Smooth muscle cell (in vitro differentiated cells): ENCODE data around the gene ZNF236. TPM values are rescaled to one million over a fixed set of nuclear protein-coding genes. Genes with fewer than 3 reads are reported as not detected.
"Not testable (repeated sequence)": the region's sequence is repeated elsewhere in the genome, so short reads cannot be mapped to it uniquely, and the experiment has no call there.

Experiments used
- DNase-seq: peaks from one replicate; lab custom pipeline; 2025; ENCODE audit not compliant: unreplicated experiment; lab: John Stamatoyannopoulos, UW
- H2AFZ ChIP-seq: fragments of 200-600 bp; sonication (generic); 2 replicates; pipeline ENCODE4 v1.6.0; 2016; ENCODE audit warnings: antibody characterized with exemption, low read depth, mild to moderate bottlenecking
- H3F3A ChIP-seq: fragments of 200-600 bp; sonication (generic); 2 replicates; pipeline ENCODE4 v1.6.0; 2017; ENCODE audit warnings: antibody characterized with exemption, low read depth
- H3K27ac ChIP-seq: fragments of 200-600 bp; sonication (generic); 2 replicates; pipeline ENCODE4 v1.5.1; 2016; ENCODE audit warnings: low read depth, mild to moderate bottlenecking
- H3K27me3 ChIP-seq: fragments of 200-600 bp; sonication (generic); 2 replicates; pipeline ENCODE4 v1.6.1; 2016; ENCODE audit warnings: low read depth, mild to moderate bottlenecking
- H3K36me3 ChIP-seq: fragments of 200-600 bp; sonication (generic); 2 replicates; pipeline ENCODE4 v1.5.1; 2016; ENCODE audit warnings: low read depth
- H3K4me1 ChIP-seq: fragments of 200-600 bp; sonication (generic); 2 replicates; pipeline ENCODE4 v1.5.1; 2016; ENCODE audit warnings: low read depth
- H3K4me2 ChIP-seq: fragments of 200-600 bp; sonication (generic); 2 replicates; pipeline ENCODE4 v1.6.0; 2016; ENCODE audit warnings: mild to moderate bottlenecking
- H3K4me3 ChIP-seq: fragments of 200-600 bp; sonication (generic); 2 replicates; pipeline ENCODE4 v1.5.1; 2016; ENCODE audit warnings: mild to moderate bottlenecking
- H3K79me2 ChIP-seq: fragments of 200-600 bp; sonication (generic); 2 replicates; pipeline ENCODE4 v1.6.0; 2016; ENCODE audit warnings: low read depth, mild to moderate bottlenecking
- H3K9ac ChIP-seq: fragments of 200-600 bp; sonication (generic); 2 replicates; pipeline ENCODE4 v1.6.0; 2016; ENCODE audit warnings: low read depth
- H3K9me3 ChIP-seq: fragments of 200-600 bp; sonication (generic); replicated peaks from 2 replicates; pipeline ENCODE4 v1.5.1; 2016; ENCODE audit warnings: low read depth
- H4K20me1 ChIP-seq: fragments of 200-600 bp; sonication (generic); 2 replicates; pipeline ENCODE4 v1.6.0; 2016; ENCODE audit warnings: low read depth
- WGBS: methylation state at CpG from one replicate; pipeline ENCODE4 v1.1.7; 2016; ENCODE audit warnings: low lambda C conversion rate; 5-methylcytosine and 5-hydroxymethylcytosine counted together
- polyA plus RNA-seq: library from polyadenylated mRNA; unstranded; fragments of >200 nt; fragmentation: Nextera tagmentation; extraction: Ambion mirVana; gene quantifications from 2 replicates; pipeline ENCODE4 v1.2.1, GENCODE V29; 2016
- total RNA-seq: library from RNA; depleted of rRNA; stranded (reverse); fragments of >200 nt; gene quantifications from 2 replicates; pipeline ENCODE4 v1.2.3, GENCODE V29; 2014
- TF ChIP-seq, protein P1 (sequence below): fragments of 200-600 bp; sonication (generic); IDR thresholded peaks from 2 replicates; pipeline ENCODE4 v1.5.1; 2017; ENCODE audit warnings: borderline replicate concordance, mild to moderate bottlenecking, antibody characterized with exemption; ENCODE audit not compliant: insufficient read depth, poor library complexity, severe bottlenecking

The ZNF236 gene
- total and polyA plus RNA-seq, 2 experiments from 2014 or later: 4.1 to 6.2 TPM

DNA sequence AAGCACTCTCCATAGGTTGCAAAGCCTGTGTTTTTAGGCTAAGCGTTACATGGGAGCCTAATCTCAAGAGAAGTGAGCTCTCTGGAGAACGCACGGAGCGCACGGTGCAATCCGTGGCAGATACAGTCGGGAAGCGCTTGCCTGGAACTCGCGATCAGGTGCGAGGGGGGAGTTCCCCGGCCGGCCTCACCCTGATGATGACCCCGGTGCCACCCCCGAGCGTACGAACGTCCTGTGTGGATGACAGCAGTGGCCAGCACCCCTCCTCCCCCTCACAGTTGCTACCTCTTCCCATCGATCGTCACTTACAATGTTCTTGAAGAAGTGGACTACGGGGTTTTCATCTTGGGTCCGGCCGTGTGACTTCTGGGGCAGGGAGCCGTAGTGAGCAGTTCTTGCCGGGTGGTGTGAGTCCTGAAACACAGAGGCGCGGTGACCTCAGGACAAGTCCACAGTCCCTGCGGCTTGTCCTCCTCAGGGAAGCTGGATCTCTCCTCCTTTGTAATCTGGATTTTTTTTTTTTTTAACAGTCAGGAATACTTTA is 167.4 kb downstream of the ZNF236 start:
- Histone ChIP-seq H3K4me1 (no peaks in the 10 kb centered on the region), H3K79me2 (no peaks in the 10 kb centered on the region), H3K4me2 (no peak overlapping the region), H2AFZ (no peak overlapping the region), H4K20me1 (no peaks in the 10 kb centered on the region), H3K27ac (no peak overlapping the region), H3K36me3 (no peaks in the 10 kb centered on the region), H3K9ac (no peak overlapping the region), H3F3A (no peaks in the 10 kb centered on the region), H3K9me3 (no peaks in the 10 kb centered on the region), H3K27me3 (no peaks in the 10 kb centered on the region), H3K4me3 (no peak overlapping the region)
- 94% methylated on average over 28 of the region's 28 CpGs for WGBS
- no peak for DNase-seq
- TF ChIP-seq, protein P1, sequence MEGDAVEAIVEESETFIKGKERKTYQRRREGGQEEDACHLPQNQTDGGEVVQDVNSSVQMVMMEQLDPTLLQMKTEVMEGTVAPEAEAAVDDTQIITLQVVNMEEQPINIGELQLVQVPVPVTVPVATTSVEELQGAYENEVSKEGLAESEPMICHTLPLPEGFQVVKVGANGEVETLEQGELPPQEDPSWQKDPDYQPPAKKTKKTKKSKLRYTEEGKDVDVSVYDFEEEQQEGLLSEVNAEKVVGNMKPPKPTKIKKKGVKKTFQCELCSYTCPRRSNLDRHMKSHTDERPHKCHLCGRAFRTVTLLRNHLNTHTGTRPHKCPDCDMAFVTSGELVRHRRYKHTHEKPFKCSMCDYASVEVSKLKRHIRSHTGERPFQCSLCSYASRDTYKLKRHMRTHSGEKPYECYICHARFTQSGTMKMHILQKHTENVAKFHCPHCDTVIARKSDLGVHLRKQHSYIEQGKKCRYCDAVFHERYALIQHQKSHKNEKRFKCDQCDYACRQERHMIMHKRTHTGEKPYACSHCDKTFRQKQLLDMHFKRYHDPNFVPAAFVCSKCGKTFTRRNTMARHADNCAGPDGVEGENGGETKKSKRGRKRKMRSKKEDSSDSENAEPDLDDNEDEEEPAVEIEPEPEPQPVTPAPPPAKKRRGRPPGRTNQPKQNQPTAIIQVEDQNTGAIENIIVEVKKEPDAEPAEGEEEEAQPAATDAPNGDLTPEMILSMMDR: no peak

DNA sequence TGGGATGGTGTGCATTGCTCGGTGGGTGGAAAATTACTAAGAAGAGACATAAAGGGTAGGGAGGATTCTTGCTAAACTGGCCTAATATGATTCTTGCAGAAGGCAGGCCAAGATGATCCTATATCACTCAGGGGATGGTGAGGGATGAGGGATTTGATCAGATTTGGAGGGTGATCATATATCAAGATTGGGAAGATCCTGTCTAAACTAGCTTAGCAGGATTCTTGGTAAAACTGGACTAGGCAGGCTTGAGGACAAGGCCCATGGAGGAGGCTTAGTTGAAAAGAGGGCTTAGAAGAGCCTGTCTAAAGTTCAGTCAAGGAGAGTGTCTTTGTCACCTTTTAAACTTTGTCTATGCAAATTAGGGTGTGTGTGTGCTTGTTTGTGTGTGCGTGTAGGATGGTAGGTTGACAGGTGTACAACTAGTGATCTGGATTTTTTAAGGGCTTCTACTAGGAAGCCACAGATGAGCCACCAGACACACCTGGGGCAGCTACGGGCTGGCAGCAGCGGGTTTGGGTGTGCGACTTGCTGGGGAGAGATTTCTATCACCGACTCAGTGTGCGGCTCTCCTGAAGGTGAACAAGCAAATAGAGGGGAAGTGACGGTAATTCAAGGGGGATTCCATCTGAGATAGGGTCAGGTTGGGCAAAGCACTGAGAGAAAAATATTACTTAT is 168.1 kb downstream of the ZNF236 start:
- not testable (repeated sequence) for H3K27ac ChIP-seq

DNA sequence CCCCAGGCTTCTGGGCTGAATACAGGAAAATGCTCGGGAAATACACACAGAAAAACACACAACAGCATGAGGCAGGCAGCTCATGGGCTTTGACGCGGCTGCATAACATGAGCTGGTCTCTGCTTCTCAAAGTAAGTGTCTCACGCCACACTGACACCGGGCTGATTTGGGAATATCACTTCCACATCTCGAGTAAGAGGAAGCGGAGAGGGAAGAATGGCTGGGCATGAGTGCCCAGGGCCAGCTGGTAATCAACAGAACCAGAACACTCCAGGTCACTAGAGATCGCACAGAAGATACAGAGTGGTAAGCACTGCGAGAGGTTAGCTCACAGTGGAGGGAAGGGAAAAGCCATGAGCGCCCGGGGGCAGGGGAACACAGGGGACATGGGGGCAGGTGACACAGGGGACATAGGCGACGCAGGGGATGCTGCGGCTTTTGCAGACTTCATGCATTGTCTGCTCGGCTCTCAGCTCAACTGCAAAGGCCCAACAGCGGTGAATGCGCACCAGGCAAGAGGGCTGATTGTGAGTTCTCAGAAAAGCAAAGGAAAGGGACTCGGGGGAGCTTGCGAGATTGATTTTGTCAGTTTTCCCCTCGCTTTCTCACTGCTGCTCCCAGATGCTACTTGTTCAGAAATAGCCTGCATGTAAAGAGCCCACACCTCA is 168.8 kb downstream of the ZNF236 start:
- TF ChIP-seq, protein P1: no peak
- DNase-seq: no peak
- H3K79me2 ChIP-seq: no peaks in the 10 kb centered on the region
- no peak overlapping the region for H3K4me2 ChIP-seq
- WGBS: 91% methylated on average over 18 of the region's 20 CpGs
- no peaks in the 10 kb centered on the region for H3K9me3 ChIP-seq
- no peaks in the 10 kb centered on the region for H4K20me1 ChIP-seq
- H3K4me3 ChIP-seq: no peak overlapping the region
- H3K9ac ChIP-seq: no peak overlapping the region
- H3F3A ChIP-seq: no peaks in the 10 kb centered on the region
- H3K27me3 ChIP-seq: peaks cover 7% of the 10 kb centered on the region
- H3K36me3 ChIP-seq: no peaks in the 10 kb centered on the region
- no peak overlapping the region for H2AFZ ChIP-seq
- no peaks in the 10 kb centered on the region for H3K4me1 ChIP-seq
- no peak overlapping the region for H3K27ac ChIP-seq

More for the DNA sequence above, 168.1 kb downstream of the ZNF236 start:
- not testable (repeated sequence) for H2AFZ ChIP-seq, H3K79me2 ChIP-seq, H3K4me2 ChIP-seq, H3K9ac ChIP-seq, DNase-seq, H3K9me3 ChIP-seq, H3K36me3 ChIP-seq, H3K27me3 ChIP-seq, H3K4me1 ChIP-seq, H3K4me3 ChIP-seq, H3F3A ChIP-seq, H4K20me1 ChIP-seq
- 85% methylated on average over 8 of the region's 8 CpGs for WGBS

DNA sequence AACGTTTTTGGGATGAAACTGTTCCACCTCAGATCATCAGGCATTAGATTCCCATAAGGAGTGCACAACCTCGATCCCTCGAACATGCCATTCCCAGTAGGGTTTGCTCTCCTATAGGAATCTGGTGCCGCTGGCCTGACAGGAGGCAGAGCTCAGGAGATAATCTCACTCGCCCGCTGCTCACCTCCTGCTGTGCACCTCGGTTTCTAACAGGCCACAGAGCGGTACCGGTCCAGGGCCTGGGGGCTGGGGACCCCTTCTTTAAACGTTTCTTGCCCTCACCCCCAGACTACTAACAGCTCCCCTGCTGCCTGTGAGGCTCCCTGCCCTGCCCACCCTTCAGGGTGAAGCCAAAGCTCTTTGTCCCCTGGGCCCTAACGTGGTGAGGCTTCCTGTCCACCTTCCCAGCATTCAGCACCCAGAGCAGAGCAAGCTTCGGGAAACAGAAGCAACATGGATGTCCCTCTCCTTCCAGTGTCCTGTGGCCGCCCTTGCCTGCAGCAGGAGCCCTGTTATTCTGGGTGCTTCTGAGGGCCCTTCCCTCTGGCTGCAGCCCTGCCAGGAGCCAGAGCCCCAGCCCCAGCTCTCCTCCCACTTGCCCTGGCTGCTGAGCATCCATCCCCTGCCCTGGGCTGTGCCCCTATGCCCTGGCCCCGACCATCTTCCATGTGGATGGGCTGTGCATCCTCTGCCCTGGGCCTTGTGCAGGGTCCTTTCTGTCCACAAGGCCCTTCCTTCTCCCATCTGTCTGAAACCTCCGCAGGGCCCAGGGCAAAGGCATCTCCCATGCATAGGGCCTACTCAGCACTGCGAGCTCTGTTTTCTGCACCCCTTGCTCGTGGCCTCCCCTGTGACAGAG is 170.1 kb downstream of the ZNF236 start:
- Histone ChIP-seq H3F3A (no peaks in the 10 kb centered on the region), H3K9me3 (no peaks in the 10 kb centered on the region), H3K9ac (no peak overlapping the region), H3K4me2 (no peak overlapping the region), H3K27me3 (peaks cover 8% of the 10 kb centered on the region), H2AFZ (no peak overlapping the region), H3K36me3 (no peaks in the 10 kb centered on the region), H3K27ac (no peak overlapping the region), H3K79me2 (no peaks in the 10 kb centered on the region), H3K4me1 (no peaks in the 10 kb centered on the region), H4K20me1 (no peaks in the 10 kb centered on the region), H3K4me3 (no peak overlapping the region)
- TF ChIP-seq, protein P1: no peak
- no peak for DNase-seq
- 83% methylated on average over 17 of the region's 17 CpGs for WGBS
